ENCODE data around the gene PKNOX2. TPM values are rescaled to one million over a fixed set of nuclear protein-coding genes. Genes with fewer than 3 reads are reported as not detected.

Gene PKNOX2
- polyA plus RNA-seq, 3 donors = 11.6 to 14.9 (median 12.0) TPM

DNA sequence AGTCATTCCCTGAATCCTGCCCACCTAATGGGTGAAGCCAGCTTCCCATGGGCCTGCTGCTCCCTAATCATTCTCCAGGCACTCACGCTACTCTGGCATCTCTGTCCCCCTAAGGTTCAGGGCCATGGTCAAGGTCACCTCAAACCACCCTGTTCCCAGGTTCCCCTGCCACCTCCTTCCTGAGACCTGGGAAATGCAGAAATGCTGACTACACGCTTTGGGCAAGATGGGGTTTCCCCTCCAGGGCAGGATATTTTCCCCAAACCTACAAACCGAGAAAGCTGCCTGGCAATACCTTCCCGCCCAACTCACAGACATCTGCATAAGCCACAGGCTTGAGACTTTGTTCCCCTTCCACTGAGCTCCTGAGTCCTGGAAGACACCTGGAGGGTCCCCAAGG is 233.9 kb downstream of the PKNOX2 start:
- DNase-seq (ENCODE audit: low read depth in 3 of 3, low spot score in 2 of 3) = no peak

DNA sequence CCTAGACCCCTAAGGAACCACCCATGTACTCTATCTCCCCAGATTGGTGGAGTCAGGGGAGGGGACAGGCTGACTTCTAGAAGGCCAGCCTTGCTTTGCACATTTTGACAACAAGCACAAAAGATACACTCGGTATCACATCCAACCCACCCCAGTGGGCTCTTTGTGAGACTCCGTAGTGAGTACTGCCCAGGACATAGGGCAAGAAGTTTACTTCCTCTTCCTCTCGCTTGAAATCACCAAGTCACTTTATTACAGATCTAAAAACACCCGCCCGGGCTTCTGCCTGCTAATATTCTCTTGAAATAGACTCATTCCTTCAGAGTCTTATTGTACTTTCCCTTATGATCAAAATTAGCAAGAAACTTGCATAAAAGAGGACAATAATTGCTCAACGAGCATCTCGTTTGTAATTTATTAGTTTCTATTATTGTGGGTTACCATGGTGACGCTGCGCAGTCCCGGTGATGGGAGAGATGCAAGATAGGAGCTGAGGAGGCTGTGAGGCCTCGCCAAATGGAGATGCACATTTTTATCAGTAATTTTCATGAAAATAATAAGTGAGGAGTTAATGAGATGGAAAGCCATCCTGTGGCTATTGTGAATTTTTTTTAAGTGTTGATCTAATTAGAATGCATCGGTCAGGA is 234.6 kb downstream of the PKNOX2 start:
- no peak for DNase-seq (ENCODE audit: low read depth in 3 of 3, low spot score in 2 of 3)

DNA sequence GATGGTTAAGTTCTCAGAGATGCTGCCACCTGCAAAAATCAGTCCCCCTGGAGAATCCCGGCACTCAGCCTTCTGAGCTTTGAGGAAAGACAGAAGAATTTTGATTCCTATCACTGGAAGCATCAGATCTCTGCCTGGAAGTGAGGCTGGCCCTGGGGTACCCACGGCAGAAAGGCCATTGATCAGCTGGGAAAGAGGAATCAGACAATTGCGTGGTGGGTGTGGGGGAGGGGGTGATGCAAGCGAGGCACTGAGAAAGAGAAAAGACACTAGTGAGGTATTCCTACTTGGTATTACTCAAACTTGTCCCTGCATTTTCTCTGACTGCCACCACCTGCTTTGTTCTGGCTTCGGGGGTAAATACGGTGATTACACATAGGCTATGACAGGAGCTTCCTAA is 235.4 kb downstream of the PKNOX2 start:
- DNase-seq (ENCODE audit: low read depth in 3 of 3, low spot score in 2 of 3) = no peak

DNA sequence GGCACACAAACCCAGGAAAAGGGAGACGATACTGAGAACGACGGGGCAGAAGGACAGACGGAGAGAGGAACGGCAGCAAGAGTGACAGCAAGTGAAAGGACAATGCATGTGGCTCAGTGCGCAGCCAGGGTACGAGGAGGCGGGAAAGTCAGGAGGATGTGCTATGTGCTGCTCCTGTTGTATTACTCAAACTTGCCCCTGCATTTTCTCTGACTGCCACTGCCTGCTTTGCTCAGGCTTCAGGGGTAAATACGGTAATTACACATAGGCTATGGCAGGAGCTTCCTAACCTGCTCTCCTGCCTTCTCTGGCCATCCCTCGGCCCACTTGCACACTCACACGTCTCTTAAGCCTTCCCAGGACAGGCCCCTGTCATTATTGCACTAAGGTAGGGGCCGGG is 236.7 kb downstream of the PKNOX2 start:
- no peak for DNase-seq (ENCODE audit: low read depth in 3 of 3, low spot score in 2 of 3)

DNA sequence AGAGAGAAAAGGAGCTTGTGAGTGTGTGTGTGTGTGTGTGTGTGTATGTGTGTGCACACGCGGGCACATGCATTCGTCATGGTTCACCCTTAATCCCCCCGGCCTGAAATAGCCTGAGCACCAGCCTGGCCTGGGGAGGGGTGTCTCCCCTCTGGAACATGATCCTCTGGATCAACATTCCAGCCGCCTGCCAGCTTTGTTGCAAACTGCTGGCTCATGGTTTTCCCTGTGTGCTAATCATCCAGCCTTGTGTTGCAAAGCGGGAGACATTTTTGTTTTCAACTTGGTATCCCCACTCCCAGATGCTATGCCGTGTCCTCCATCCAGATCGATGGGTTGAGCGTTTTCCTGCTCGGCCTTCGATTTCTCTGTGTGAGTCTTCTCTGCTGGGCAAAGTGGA is 237.2 kb downstream of the PKNOX2 start:
- DNase-seq (ENCODE audit: low read depth in 3 of 3, low spot score in 2 of 3) = peak in 1 of 3 donors; percentile 49

DNA sequence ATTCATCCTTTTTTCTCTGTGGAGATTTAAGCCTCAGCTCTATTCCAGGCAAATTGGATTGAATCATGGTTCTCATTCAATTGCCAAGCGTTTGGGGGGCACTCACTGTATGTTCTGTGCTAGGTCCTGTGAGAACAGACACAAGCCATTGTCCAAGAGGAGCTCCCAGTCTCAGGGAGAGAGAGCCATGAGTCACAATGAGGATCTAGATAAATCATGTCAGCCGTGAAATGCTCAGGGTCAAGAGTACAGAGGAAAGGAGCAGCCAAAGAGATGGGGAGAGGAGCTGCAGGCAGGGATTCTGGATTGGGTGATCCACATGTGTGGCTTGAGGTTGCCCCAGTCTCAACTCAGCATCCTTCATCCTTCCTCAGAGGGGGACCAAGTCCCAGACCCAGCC is 237.9 kb downstream of the PKNOX2 start:
- no peak for DNase-seq (ENCODE audit: low read depth in 3 of 3, low spot score in 2 of 3)

DNA sequence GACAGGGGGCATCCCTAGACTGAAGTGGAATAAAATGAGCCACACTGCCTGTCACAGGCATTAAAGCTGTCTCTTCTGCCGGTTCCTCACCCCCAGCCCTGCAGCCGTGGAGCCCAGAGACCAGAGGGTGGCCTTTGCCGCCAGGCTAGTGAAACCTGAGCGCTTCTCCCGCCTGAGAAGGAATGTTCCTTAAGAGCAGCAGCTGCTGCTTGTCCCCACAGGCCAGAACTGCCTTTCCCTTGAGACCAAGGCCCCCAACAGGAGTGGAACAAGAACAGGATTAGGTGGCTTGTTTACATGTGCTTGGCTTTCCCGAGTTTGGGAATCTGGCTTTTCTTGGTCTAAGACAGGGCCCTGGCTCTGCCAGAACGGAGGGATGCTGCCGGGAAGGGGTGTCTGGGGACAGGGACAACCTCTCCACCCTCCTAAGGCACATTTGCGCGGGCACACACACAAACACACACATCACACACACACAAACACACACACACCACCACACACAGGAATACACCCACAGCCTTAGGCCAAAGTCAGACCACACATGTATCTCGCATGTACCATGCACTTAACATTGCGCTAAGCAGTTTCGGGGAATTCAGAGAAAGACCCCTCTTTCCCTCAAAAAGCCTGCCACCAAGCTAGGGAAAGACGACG is 239.7 kb downstream of the PKNOX2 start:
- peak in 1 of 3 donors; percentile 45 for DNase-seq (ENCODE audit: low read depth in 3 of 3, low spot score in 2 of 3)

DNA sequence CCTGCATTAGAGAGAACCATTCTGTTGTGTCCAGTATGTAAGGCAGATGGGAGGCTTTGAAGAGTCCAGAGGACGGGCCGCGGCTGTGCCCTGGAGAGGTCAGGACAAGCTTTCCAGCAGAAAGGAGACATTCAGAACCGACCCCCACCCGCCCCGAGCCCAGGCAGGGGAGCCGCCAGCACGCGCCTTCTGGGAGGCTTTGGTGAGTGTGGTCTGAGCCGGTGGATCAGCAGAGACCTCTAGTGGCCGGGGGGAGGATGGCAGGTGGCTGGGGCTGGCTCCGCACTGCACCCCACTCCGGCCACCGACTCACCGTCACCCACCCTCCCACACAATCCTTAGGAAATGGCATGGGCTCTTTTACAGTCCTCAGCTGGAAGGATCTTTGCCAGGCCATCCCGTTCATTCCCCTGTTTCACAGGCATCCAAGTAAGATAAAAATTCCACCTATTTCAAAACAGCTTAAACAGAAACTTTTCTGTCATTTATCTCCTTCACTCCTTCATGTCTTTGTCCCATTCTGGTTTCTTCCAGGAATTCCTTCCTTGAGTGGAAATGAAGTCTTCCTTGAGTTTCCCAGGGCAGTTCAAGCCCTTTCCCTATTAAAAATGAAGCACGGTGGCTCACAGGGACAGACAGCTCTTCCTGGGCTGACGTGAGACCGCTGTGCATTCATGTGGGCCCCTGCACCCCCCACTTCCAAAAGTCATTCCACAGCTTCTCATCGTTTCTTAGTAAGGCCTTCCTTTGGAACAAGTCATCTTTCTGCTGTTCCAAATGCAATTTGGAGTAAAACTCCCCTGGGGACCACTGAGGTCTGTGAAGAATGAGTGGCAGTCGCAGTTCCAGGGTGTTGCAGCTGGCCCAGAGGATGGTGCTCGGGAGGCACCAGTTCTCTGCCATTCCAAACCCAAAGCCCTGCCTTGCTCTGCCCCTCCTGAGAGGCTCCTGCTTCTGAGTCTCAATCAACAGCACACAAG is 240.6 kb downstream of the PKNOX2 start:
- DNase-seq (ENCODE audit: low read depth in 3 of 3, low spot score in 2 of 3) = peak in 1 of 3 donors; percentile 27

DNA sequence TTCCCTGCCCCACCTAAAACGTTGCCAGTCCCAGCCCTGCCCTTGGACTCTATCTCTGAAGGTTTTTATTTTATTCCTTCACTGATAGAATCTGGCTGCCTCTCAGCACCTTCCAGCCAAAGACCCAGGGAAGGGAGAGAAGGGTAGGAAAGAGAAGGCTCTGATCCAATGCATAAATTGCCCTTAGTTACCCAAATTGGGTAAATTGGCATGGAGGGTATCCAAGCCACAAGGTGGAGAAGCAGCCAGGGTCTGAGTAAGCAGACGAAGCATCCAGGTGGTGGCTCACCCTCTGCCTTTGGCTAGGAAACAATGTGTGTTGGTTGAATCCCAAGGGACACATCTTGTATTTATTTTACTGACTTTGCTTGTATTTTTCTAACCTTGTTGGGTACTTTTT is 242.5 kb downstream of the PKNOX2 start:
- DNase-seq (ENCODE audit: low read depth in 3 of 3, low spot score in 2 of 3) = no peak

DNA sequence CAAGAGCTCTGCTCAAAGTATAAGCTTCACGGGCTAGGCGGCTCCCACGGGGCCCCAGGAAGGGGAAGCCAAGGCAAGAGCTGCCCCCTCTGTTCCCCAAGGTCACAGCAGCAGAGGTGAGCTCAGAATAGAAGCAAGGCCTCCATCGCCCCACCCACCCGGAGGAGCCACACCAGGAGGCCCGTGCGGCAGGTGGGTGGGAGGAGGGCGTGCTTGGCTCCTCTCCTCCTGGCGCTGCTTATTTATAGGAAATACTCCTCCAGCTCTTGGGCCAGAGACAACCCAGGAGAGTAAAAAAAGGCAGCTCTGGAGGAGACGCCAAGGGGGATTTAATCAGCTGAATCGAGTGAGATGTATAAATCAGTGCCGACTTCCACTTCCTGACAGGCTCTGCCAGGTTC is 243.8 kb downstream of the PKNOX2 start:
- DNase-seq (ENCODE audit: low read depth in 3 of 3, low spot score in 2 of 3) = peak in 1 of 3 donors; percentile 46

DNA sequence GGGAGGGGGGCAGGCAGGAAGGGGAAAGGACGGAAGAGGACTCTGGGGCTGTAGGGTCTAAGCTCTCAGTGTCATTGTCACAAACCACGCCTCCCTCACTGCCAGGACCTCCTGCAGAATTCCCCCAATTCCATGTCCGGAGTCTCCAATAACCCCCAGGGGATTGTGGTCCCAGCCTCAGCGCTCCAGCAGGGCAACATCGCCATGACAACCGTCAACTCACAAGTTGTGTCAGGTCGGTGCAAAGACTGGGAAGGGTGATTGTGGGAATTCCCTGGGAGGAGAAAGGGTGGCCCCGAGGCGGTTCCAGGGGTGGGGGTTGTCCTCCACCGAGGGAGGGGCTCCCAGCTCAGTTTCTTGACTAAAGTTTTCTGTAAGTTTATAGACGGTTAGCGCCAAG is 245.5 kb downstream of the PKNOX2 start:
- no peak for DNase-seq (ENCODE audit: low read depth in 3 of 3, low spot score in 2 of 3)

DNA sequence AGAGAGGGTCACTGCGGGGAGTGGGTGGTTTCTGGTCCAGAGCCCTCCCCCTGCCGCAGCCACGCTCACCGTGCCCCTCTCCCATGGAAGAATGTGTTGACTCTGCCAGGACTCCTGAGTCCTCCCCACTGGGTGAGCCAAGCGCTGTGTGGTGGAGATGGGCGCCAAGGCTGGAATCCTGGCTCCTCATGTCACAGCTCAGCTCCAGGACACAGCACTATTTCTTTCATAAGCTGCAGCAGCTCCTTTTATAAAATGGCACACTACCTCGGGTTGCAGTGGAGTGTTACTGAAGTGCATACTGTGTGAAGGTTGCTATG is 247.6 kb downstream of the PKNOX2 start:
- DNase-seq (ENCODE audit: low read depth in 3 of 3, low spot score in 2 of 3) = no peak

DNA sequence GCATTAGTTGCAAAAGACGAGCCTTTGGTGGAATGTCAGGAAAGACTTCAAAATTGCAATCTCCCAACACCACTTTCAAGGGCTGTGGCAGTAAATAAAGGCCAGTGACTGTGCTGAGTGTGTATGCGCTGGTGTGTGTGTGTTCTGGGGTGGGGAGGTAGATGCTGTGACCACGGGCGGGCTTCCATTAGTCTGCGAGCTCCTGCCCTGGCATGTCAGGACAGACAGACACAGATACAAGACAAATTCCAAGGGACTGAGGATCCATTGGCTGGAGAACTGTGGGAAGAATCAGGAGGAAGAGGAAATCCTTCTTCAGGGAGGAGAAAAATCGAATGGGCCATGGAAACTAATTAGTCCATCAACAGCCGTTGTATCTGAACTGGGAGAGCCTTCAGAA is 248.0 kb downstream of the PKNOX2 start:
- DNase-seq (ENCODE audit: low read depth in 3 of 3, low spot score in 2 of 3) = no peak

DNA sequence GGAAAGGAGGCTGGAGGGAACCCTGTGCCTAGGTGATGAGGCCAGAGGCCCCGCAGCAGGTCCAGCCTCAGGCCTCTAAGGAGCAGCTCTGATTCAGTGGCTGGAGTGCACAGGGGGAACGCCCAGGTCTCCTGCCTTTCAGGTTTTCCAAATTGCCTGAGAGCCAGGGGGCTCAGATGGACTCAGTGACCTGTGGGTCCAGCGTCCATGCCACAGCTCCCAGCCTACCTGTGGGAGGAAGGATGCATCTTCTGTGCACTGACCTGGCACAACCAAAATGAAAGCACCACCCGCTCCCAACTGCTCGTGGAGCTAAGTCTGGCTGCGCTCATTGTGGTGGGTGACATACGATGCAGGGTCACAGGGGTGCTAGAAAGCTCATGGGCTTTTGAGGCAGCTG is 248.7 kb downstream of the PKNOX2 start:
- DNase-seq (ENCODE audit: low read depth in 3 of 3, low spot score in 2 of 3) = no peak

DNA sequence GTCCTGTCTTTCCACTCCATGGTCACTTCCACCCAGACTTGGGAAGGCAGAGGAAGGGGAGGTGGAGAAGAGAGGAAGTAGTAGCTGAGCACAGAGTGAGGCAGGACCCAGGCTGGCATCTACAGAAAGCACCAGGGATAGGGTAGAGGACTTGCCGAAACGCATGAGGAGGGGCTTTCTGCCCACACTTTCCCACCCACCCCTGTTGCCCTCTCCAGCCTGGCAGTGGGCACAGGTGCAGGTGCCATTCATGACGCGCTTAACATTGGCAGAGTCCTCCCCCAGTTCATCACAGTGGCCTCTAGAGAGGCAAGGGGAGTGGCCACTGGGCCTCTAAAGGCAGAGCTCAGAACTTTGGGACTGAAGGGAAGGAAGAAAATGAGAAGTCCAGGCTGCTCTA is 249.6 kb downstream of the PKNOX2 start:
- no peak for DNase-seq (ENCODE audit: low read depth in 3 of 3, low spot score in 2 of 3)

DNA sequence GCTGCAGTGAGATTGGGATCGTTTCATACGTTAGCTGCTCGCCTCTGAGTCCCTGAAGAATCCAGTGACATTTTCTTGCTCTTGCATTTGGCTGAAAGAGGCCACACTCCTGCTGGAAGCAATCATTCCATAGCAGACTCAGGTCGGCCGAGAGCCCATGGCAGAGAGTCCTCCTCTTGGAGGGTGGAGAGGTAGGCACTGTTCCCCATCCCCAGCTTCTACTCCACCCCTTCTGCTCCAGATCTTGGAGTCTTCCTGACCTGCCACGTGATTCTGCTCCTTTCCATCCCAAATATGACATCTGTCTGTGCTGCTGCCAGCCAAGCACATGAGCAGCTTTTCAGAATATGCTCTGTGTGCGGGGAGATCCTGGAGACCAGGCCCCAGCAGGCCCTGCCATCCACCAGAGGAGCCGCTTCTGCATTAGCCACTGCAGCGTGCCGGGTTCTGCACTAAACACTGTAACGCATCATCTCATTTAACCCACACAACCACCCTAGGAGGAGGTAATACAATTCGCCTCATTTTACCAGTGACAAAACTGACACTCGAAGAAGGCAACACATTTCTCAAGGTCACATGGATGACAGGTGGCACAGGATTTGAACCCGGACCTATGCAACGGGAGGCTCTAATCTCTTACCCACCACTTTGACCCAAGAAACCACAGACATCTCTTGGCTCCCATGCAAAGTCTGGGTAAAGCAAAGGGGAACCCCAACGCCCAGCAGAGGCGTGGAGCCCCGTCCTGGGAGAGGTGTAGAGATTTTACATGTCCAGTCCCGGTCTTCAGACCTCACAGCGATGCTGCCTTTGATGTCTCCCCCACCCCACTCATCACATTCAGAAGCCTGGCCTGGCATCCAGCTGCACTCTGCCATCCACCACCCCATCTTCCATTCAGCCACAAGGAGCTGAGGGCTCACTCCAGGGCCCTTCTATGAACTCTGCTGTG is 252.7 kb downstream of the PKNOX2 start:
- no peak for DNase-seq (ENCODE audit: low read depth in 3 of 3, low spot score in 2 of 3)

DNA sequence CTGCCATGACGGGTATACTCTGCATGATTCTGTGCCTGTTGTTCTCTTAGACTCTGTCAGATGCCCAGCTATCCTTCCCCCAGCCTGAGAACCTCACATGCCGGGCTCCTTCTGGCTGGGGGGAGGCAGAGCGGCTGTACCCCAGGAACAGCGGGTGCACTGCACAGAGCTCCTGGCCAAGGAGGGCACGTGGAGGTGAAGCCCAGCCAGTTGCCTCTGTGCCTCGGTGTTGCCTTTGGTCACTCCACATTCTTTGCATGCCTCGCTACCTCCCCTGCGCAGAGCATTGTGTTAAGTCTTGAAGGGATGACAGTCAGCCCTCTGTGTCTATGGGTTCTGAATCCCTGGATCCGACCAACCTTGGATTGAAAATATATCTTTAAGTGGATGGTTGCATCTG is 253.8 kb downstream of the PKNOX2 start:
- DNase-seq (ENCODE audit: low read depth in 3 of 3, low spot score in 2 of 3) = no peak

DNA sequence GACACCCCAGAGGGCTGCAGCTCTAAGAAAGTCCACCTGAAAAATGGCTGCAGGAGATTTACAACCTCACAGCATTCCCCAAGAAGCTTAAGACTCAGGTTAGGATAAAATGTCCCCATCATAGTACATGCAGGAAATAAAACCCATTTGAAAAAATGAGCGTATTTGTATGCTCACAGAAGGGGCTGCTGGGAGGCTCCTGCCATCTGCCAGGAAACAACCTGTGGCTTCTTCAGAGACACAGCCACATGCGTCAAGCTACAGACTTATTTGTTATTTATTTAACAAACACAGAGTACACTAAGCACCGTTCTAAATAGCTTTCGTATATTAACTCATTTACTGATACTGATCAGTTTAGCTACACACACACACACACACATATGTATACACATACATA is 258.1 kb downstream of the PKNOX2 start:
- no peak for DNase-seq (ENCODE audit: low read depth in 3 of 3, low spot score in 2 of 3)

DNA sequence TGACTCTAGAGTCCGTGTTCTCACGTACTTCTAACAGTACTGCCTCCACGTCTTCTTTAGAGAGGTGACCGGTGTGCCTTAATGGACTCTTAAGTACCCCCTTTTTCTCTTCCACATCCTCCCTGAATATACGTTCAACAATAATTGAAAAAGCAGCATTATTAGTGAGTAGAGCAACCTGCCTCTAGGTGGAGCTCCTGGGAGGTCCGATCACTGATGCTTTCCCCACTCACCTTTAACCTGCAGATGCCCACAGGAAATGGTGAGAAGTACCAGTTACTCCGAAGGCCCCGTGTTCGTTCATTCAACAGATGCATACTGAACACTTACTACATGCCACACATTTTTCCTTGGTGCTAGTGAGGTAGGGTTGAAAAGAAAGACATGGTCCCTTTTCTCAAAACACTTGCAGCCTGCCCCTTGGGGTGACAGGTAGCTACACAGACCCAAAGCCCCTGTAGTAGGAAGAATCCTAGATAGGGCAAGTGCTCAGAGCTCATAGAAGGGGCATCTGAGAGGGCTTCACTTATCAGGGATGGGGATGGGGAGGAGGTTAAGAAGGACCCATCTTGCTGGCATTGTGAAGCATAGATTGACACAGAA is 258.8 kb downstream of the PKNOX2 start:
- no peak for DNase-seq (ENCODE audit: low read depth in 3 of 3, low spot score in 2 of 3)

DNA sequence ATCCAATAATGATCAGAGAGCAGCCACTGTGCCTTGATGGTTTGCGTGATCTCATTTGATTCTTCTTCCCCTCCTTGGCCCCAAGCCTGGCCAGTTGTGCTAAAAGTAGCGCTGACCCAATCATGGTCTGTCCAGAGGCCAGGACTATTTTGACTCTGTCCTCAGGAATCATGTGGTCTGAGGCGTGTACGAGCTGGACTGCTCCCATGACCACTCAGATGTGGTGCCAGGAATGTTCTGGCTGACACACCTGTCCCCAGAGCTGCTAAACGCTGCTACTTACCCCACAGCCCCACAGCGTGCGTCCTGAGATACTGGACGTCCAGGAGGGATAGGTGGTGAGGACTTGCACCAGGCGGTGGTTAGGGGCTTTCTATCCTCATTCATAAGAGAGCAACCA is 261.1 kb downstream of the PKNOX2 start:
- DNase-seq (ENCODE audit: low read depth in 3 of 3, low spot score in 2 of 3) = no peak

Data from right renal cortex interstitium (tissue), 3 donors.